Left renal pelvis (tissue), 4 donors: ENCODE results near the gene HMGCS1. TPM values are rescaled to one million over a fixed set of nuclear protein-coding genes. Genes with fewer than 3 reads are reported as not detected.
"Not testable (repeated sequence)": the region's sequence is repeated elsewhere in the genome, so short reads cannot be mapped to it uniquely, and the experiment has no call there.

Experiments
- DNase-seq, 4 donors: peaks; one replicate each; pipeline ENCODE4 v3.0.0-alpha.2; 2013; ENCODE audit warnings: low read depth in 4 of 4, low spot score in 3 of 4
- polyA plus RNA-seq, 4 donors: library from polyadenylated mRNA; unstranded; fragments of 120-200 nt; gene quantifications; one replicate each; pipeline ENCODE4 v1.2.1, GENCODE V29; 2013; ENCODE audit not compliant: insufficient read length in 4 of 4

HMGCS1 gene
- polyA plus RNA-seq, result 100 to 1,000 TPM in 3 of 4 donors, 10 to 100 TPM in 1; 68.6 to 135 (median 121) TPM

DNA sequence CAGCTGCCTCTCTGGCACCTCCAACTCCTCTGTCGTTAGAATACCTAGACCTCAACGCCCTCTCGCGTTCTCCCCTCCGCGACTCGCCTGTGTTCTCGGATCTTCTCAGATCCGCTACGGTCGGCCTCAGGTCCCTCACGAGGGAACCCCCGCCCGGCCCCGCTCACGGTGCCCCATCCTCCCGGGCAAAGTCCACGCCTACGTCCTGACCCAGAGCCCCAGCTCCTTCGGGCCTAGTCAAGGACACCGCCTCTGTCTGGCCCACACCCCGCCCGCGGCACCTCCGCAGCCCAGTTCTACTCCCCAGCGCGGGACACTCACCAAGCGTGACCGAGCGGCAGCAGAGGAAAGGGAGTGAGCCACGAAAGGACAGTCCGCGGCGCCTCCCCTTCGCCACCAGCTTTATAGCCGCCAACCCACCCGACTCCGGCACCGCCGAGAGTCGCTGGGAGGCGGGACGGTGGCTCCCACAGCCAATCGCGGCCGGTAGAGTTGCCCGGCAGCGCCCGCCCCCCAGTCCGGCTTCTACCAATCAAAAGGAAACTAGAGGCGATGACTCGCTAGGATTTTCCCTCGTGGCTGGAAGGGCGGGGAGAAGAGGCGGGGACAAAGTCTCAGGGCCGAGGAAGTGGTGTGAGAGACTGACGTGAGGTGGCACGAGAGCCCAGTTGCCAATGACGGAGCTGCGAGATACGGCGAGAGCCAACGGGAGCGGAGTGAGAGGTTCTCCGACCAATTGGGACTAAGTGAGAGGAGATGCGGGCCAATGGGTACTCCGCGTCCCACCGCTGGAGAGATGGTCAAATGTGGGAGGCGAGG, at the start of gene HMGCS1:
HMGCS1 (minus strand) TSS at position 378 of the 819 bp plus-strand sequence. CDS start 14,447 bp downstream, outside the sequence.
- DNase-seq, result peak; percentile 97 to 99 (median 99)

DNA sequence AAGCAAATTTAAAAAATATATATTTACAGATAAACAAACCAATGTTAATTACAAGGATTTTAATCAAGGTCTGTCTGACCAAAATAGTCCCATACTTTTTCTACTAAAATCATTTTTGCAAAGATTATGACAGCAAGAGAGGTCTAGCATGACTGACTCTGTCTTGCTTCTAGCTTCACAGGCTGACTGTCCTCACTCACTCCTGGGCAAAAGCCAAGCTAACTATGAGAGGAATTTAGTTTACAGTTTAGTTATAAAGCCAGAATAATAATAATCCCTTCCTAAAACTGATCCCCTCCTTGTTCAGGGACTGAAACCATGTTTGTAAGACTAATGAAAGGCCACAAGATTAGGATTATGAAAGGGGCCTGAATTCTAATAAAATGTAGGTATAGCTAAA, 45.5 kb upstream of the HMGCS1 start:
- DNase-seq, result no peak

DNA sequence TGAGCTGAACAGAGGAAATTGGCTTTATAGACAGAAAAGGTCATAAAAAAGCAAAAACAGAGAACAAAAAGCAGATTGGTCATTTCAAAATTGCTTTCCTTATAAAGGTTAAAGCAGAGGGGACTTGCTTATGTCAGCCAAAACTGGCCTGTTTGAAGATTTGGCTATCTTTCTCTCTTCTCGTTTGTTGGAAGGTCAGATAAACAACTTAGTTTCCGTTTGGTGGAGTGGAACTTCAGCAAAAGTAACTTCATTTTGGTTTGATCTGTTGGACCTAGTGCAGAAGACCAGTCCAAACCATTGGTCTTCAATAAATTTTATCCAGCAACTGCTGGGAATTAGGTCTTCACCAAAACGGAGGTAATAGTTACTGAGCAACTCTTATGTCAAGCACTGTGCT, 45.1 kb upstream of the HMGCS1 start:
- no peak for DNase-seq

DNA sequence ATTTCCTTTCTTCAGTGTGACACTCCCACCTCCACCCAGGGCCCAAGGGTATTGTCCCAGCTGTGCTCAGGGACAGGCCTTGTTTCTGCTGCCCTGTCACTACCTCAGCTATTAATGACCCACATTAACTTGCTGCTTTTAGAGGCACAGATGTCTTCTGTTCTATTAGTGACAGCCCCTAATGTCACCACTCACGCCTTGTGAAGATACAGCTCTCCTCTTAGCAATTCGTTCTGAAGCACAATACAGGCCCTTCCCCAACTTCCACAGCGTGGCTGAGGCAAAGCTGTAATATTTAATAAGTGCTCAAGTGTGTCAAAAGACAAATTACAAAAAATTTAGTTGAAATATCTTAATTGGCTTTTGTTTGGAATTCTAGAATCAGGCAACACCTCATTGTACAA, 44.7 kb upstream of the HMGCS1 start:
- no peak for DNase-seq

DNA sequence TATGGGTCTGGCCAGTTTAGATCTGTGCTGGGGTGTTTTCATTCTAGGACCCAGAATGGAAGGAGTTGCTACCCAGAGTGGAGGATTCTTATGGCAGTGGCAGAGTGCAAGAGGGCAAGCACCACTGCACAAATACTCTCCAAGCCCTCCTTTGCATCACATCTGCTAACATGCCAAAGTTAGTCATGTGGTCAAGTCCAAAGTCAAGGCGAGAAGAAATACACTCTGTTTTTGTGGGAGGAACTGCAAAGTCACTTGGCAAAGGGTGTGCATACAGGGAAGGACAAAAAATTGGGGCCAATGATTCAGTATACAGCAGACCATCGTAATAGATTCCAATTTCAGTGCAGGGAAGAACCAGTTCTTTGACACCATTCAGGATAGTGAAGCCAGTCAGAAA, 43.9 kb upstream of the HMGCS1 start:
- DNase-seq, result no peak

DNA sequence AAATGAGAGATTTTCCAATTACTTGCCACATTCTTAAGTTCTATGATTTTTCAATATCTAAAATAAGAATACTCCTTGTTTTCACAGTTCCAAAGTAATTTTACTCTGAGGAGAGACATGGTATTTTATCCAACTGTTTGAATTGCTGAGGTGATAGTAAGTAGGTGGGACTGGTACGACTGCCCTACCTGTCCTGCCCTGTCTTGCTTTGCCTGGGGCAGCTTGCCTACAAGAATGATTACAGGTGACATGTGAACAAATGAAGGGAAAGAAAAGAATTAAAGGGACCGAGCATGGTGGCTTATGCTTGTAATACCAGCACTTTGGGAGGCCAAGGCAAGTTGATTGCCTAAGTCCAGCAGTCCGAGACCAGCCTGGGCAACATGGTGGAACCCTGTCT, 41.6 kb upstream of the HMGCS1 start:
- no peak for DNase-seq

DNA sequence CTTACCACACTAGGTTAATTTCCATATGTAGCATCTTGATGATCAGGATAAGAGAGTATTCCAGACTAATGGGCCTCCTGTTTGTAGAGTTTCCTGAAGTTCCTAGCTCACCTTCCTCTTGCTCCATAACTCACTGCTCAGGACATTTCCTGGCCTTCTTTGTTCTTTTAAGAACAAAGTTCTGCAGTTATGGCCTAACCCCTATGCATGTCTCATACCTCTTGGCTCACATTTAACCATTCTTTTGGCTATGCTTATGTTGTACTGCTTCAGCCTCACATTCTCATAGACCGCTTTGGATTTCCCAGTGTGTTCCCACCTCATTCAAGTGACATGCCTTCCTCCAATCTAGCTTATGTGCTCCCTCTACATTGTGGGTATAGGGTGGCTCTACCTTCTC, 40.5 kb upstream of the HMGCS1 start:
- no peak for DNase-seq

DNA sequence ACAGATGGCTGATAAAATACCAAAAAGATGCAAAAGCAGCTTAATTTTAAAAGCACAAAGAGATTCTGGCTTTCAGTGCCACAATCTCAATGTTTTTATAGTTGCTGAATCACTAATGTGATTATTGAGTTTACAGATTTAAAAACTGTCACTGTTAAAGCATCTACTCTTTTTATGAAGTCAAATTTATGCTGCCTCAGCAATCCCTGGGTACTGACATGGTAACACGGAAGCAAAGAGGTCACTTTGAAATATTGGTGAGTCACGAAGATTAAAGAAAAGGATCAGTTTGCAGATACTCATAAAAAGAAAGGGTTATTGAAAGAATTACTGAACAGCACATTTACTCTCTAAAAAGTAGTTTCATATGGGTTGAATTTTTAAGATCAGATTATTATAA, 39.7 kb upstream of the HMGCS1 start:
- no peak for DNase-seq

DNA sequence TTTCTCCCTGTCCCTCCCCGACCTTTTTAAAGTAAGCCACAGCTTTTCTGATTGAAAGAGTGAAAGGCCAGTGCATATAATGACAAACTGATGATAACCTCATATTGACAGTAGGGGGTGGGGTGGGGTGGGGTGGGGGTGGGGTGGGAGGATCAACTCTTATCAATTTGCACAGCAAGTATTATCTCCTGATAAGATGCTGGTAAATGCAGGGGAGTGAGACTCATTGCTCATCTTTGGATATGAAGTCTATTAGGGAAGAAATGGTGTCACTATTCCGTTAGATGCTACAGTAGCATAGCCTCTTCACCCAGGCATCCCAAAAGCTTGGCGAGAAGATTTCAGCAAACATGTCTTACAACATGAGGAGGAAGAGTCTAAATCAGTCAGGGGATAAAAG, 38.9 kb upstream of the HMGCS1 start:
- DNase-seq, result no peak

DNA sequence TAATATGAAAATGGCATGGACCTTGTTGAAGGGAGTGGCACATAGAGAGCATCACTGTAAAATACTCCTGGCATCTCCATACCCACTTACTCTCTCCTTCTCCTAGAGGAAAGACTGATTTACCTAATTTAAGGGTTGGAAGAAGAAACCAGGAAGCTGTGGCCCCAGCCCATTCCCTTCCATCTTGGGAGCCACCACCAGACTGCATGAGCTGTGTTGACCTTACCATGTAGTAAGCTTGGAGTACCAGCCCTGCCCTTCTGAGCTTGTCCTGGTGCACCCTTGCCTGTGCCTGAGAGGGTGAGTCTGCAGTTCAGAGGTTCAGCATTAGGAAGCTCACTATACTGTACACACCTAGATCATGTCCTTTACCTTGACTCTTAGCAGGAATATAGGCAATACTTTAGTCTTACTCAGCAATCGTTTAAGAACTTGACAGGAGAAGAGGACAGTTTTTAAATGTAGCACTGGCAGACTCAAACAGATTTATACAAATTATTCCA, 35.7 kb upstream of the HMGCS1 start:
- no peak for DNase-seq

DNA sequence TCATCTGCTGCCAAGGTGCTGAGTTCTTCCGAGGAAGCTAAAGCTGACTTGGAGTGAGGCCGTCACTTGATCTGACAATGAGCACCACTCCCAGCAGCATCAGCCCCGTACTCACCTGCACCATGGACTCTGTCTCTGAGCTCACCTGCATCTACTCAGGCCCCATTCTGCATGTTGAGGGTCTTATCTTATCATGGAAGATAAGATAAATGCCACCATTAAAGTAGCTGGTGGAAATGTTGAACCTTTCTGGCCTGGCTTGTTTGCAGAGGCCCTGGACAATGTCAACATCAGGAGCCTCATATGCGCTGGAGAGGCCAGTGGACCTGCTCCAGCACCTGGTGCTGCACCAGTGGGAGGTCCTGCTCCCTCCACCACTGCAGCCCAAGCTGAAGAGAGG, 35.0 kb upstream of the HMGCS1 start:
- no peak for DNase-seq

DNA sequence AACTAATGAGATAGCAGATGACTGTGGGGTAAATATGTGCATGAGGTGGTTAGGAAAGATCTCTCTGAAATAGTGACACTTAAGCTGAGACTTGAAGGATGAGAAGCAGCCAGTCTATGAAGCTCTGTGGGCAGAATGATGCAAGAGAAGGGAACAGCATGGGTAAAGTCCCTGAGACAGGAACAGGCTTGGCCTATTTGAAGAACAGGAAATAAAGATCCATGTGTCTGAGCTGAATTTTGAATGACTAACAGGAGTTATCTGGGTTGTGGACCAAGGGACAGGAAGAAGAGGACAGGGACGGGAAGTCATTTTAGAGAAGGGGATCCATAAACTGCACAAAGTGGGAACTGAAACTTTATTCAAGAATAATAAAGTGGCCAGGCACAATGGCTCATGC, 25.6 kb upstream of the HMGCS1 start:
- DNase-seq, result no peak

DNA sequence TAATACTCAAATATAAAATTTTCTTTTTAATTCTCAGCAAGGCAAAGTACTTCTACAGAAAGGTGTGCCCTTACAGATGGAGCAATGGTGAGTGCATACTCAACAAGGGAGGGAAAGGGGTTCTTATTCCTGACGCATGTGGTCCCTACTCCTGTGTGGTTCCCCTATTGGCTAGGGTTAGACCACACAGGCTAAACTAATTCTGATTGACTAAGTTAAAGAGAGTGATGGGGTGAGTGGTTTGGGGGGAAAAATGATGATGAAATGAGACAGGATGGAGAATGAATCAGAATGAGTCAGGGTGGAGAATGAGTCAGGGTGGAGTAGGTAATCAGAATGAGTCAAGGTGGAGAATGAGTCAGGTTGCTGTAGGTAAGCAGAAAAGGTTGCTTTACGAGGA, 22.9 kb upstream of the HMGCS1 start:
- no peak for DNase-seq

DNA sequence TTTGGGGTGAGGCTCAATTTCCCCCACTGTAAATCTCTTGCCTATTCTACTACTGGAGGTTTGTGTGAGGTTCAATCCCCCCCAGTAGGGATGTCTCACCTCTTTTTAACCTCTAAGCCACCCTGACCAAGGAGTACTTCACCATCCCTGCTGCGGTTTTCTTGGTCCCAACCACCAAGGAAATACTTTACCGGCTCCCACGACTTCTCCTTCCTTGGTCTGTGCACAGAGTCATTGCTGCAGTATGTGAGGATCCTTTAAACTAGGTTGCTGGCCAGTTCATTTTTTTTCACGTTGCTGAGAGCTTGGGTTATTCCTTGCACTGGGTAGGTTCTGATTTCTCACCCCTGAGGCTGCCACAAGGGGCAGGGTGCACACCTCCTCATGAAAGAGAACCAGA, 22.5 kb upstream of the HMGCS1 start:
- DNase-seq, result no peak

DNA sequence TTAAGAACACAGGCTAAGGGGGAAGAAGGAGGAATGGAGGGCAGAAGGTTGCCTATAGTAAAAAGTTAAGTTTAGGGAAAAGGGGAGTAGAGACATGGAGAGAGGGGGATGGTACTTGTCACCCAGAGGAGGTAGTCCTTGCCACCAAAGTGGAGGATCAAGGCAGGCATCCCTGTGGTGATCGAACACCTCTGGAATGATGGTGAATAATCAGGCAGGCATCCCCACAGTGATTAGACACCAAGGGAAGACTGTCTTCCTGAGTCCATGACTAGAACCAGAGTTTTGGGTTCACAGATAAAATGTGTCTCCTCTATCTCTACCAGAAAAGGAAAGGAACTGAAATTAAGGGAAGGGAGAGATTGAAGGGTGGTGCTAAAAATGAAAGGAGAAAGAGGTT, 19.2 kb upstream of the HMGCS1 start:
- no peak for DNase-seq

DNA sequence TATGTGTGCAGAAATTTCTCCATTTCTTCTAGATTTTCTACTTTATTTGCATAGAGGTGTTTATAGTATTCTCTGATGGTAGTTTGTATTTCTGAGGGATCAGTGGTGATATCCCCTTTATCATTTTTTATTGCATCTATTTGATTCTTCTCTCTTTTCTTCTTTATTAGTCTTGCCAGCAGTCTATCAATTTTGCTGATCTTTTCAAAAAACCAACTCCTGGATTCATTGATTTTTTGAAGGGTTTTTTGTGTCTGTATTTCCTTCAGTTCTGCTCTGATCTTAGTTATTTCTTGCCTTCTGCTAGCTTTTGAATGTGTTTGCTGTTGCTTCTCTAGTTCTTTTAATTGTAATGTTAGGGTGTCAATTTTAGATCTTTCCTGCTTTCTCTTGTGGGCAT, 12.4 kb upstream of the HMGCS1 start:
- not testable (repeated sequence) for DNase-seq

DNA sequence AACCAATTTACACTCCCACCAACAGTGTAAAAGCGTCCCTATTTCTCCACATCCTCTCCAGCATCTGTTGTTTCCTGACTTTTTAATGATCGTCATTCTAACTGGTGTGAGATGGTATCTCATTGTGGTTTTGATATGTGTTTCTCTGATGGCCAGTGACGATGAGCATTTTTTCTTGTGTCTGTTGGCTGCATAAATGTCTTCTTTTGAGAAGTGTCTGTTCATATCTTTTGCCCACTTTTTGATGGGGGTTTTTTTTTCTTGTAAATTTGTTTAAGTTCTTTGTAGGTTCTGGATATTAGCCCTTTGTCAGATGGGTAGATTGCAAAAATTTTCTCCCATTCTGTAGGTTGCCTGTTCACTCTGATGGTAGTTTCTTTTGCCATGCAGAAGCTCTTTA, 10.3 kb upstream of the HMGCS1 start:
- not testable (repeated sequence) for DNase-seq

DNA sequence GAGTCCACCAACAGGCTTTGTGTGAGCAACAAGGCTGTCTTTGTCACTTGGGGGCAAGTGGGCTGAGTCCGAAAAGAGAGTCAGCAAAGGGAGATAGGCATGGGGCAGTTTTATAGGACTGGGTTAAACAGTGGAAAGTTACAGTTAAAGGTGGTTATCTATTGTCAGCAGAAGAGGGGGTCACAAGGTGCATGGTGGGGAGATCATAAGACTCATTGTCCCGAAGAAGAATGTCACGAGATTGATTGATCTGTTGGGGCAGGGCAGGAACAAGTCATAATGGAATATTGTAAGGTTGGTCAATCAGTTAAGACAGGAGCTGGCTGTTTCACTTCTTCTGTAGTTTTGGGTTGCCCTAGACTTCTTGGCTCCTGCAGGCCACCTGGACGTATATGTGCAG, 7.6 kb upstream of the HMGCS1 start:
- DNase-seq, result no peak

DNA sequence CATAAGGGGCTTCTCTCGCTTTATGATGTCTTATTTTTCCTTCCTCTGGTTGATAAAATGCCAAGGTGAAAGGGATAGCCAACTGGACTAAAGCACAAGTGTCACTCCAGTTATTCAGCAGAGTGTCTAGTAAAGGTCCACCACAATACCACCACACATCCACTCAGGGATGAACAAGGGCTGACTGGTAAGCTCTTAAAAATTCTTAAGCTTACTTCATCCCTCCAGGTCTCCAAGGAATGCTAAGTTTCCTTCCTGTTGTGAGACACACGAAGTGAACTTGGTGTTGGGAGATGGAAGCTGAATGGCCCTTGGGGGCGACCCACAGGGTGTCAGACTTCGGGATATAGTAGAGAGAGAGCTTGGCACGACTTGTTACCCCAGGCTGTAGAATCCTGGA, 3.2 kb upstream of the HMGCS1 start:
- no peak for DNase-seq

DNA sequence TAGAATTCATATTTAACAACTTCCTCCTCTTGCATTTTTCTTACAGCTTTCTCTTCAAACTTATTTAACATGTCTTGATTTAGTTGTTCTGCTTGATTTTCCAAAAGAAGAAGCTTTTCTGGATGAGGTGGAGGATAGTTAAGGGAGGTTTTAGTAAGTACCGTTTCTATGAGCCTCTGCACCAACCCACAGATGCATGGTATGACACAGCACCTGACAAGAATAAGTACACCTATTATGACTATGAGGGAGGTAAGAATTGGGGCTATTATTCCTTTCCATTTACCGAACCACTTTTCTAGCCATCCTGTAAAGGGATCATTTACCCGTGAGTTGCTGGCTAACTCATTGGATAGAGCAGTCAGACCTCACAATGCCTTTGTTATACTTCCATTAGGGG, 2.5 kb upstream of the HMGCS1 start:
- no peak for DNase-seq

DNA sequence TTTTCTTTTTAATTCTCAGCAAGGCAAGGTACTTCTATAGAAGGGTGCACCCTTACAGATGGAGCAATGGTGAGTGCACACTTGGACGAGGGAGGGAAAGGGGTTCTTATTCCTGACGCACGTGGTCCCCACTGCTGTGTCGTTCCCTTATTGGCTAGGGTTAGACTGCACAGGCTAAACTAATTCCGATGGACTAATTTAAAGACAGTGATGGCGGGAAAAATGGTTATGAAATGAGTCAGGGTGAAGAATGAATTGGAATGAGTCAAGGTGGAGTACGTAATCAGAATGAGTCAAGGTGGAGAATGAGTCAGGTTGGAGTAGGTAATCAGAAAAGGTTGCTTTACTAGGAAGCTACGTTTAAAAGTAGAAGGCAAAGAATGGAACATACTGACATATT, 2.1 kb upstream of the HMGCS1 start:
- DNase-seq, result no peak

DNA sequence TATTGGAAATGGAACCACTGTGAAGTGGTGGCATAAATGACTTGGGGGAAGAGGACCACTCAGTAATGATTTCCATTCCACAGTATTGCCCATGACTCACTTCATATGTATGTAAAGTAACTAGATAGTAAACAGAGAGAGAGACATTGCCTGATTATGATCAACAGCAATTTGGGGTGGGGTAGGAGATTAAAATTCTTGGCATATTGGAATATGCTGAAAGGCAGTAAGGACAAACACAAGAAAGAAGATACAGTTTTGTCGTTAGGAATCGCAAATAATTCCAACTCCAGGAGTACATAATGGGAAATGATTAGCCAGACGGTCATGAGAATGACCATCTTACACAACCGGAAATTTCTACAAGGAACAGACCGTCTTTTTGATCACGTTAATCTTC, 1.5 kb upstream of the HMGCS1 start:
- DNase-seq, result no peak
